Suprapubic skin (tissue), 4 donors: Measurements from ENCODE around the gene REPIN1. TPM values are rescaled to one million over a fixed set of nuclear protein-coding genes. Genes with fewer than 3 reads are reported as not detected.

Experiments
- DNase-seq, 2 donors: peaks; one replicate each; pipeline ENCODE4 v3.0.0-alpha.2; 2019; ENCODE audit warnings: low spot score in 2 of 2
- H3K27ac ChIP-seq: fragments of 200-600 bp; sonication (generic); one replicate; pipeline ENCODE4 v1.5.1; 2019
- H3K27me3 ChIP-seq: fragments of 200-600 bp; sonication (generic); one replicate; pipeline ENCODE4 v1.5.1; 2019
- H3K36me3 ChIP-seq: fragments of 200-600 bp; sonication (generic); one replicate; pipeline ENCODE4 v1.5.1; 2019
- H3K4me1 ChIP-seq: fragments of 200-600 bp; sonication (generic); one replicate; pipeline ENCODE4 v1.5.1; 2019
- H3K4me3 ChIP-seq: fragments of 200-600 bp; sonication (generic); one replicate; pipeline ENCODE4 v1.5.1; 2019; ENCODE audit warnings: mild to moderate bottlenecking
- H3K9me3 ChIP-seq: fragments of 200-600 bp; sonication (generic); one replicate; pipeline ENCODE4 v1.5.1; 2019
- EP300 ChIP-seq: sonication (generic); formaldehyde crosslinking; IDR thresholded peaks from one replicate; pipeline ENCODE4 v1.6.1; 2017; ENCODE audit warnings: antibody characterized with exemption
- POLR2A ChIP-seq, 2 donors: fragments of 450-650 bp; IDR thresholded peaks; one replicate each; pipeline ENCODE4 v1.6.1; 2017; ENCODE audit warnings: antibody characterized with exemption in 2 of 2, mild to moderate bottlenecking in 2 of 2, moderate library complexity in 2 of 2
- POLR2AphosphoS5 ChIP-seq, 3 donors: sonication (generic); formaldehyde crosslinking; IDR thresholded peaks; one replicate each; pipeline ENCODE4 v1.6.1; 2017; ENCODE audit warnings: antibody characterized with exemption in 3 of 3
- WGBS: methylation state at CpG from one replicate; pipeline ENCODE4 v1.1.5; 2018; 5-methylcytosine and 5-hydroxymethylcytosine counted together
- total RNA-seq, 4 donors: library from RNA; depleted of rRNA; stranded (reverse); fragments of >200 nt; gene quantifications; one replicate each; pipeline ENCODE4 v1.1.0, GENCODE V29; 2016
- TF ChIP-seq, protein P1 (sequence below), 2 donors: fragments of 200-600 bp in 1 of 2; fragments of 450-650 bp in 1 of 2; sonication (generic) in 1 of 2; IDR thresholded peaks; one replicate each; pipeline ENCODE4 v1.5.1; 2016 to 2019; ENCODE audit warnings: antibody characterized with exemption in 2 of 2, mild to moderate bottlenecking in 1 of 2, moderate library complexity in 1 of 2

The REPIN1 gene
- total RNA-seq, 4 donors from 2014 or later = 56.1 to 75.5 (median 73.7) TPM

DNA sequence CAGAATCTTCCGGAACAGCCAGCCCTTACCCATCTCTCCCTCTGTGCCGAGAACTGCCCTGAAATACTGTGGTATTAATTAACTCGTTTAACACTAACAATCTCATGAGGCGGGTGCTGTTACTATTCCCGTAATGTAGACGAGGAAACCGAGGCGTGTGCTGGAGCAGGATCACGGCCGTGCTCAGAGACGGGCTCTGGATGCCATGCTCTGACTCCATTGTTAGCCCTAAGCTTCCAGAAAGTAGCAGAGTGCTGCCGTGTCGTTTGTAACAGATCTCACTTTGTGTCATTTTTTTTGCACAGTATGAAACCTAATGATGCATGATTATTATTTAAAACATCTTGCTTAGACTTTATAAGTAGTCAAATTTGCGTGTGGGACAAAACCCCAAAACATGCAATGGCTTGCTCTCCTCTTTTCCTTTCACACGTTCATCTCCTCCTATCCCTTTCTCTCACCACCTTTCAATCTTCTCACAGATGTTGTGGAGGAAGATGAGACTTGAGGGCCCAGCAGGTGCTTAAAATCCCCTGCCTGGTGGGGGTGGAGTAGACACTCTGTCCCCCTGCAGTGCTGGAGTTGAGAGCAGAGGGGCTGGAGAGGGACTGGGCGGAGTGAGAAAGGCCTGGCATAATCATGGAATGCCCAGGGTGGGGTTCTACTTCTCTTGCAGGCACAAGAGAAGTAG, 44.8 kb upstream of the REPIN1 start:
- Histone ChIP-seq H3K27ac (peak overlapping the region; percentile 84), H3K9me3 (no peaks in the 10 kb centered on the region), H3K36me3 (peaks cover 6% of the 10 kb centered on the region), H3K4me3 (peak overlapping the region; percentile 74), H3K27me3 (no peaks in the 10 kb centered on the region), H3K4me1 (peaks cover 33% of the 10 kb centered on the region)
- DNase-seq = no peak
- no peak for TF ChIP-seq EP300
- TF ChIP-seq POLR2AphosphoS5 (IDR thresholded peaks at IDR 0.05) = no peak
- no peak for TF ChIP-seq POLR2A (IDR thresholded peaks at IDR 0.05)
- WGBS = 15% methylated on average over 15 of the region's 16 CpGs

- WGBS = 57% methylated on average over 12 of the region's 12 CpGs
- Histone ChIP-seq H3K9me3 (no peaks in the 10 kb centered on the region), H3K36me3 (peaks cover 10% of the 10 kb centered on the region), H3K27ac (peak overlapping the region; percentile 84), H3K27me3 (no peaks in the 10 kb centered on the region), H3K4me3 (peak overlapping the region; percentile 74), H3K4me1 (peaks cover 33% of the 10 kb centered on the region)
- no peak for DNase-seq
- TF ChIP-seq POLR2A (IDR thresholded peaks at IDR 0.05) = no peak
- TF ChIP-seq EP300 = no peak
- TF ChIP-seq, protein P1, sequence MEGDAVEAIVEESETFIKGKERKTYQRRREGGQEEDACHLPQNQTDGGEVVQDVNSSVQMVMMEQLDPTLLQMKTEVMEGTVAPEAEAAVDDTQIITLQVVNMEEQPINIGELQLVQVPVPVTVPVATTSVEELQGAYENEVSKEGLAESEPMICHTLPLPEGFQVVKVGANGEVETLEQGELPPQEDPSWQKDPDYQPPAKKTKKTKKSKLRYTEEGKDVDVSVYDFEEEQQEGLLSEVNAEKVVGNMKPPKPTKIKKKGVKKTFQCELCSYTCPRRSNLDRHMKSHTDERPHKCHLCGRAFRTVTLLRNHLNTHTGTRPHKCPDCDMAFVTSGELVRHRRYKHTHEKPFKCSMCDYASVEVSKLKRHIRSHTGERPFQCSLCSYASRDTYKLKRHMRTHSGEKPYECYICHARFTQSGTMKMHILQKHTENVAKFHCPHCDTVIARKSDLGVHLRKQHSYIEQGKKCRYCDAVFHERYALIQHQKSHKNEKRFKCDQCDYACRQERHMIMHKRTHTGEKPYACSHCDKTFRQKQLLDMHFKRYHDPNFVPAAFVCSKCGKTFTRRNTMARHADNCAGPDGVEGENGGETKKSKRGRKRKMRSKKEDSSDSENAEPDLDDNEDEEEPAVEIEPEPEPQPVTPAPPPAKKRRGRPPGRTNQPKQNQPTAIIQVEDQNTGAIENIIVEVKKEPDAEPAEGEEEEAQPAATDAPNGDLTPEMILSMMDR (IDR thresholded peaks at IDR 0.05) = no peak
- TF ChIP-seq POLR2AphosphoS5 (IDR thresholded peaks at IDR 0.05) = no peak
Observed at GRCh38 chr7:150324373-150324961, 44.2 kb upstream of the REPIN1 start.

DNA sequence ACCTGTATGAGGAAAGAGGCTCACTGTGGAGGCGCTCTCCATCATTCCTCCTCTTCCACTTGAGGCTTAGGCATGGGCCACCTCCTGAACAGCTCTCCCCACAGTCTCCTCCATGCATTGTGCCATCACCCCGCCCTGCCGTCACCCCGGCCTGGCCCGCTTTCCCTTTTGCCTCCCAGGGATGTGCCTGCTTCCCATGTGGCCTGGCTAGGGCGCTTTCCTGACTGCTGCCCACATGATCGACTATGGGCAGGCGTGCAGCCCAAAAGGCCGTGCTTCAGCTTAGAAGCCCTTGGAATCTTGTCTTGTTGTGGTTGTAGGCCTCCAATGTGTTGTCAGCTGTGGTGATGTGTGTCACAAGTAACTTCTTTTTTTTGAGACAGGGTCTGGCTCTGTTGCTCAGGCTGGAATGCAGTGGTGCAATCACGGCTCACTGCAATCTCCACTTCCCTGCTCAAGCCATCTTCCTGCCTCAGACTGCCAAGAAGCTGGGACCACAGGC, 43.5 kb upstream of the REPIN1 start:
- Histone ChIP-seq H3K4me1 (peaks cover 33% of the 10 kb centered on the region), H3K4me3 (no peak overlapping the region), H3K9me3 (no peaks in the 10 kb centered on the region), H3K27ac (no peak overlapping the region), H3K27me3 (no peaks in the 10 kb centered on the region), H3K36me3 (peaks cover 17% of the 10 kb centered on the region)
- 64% methylated on average over 10 of the region's 10 CpGs for WGBS
- DNase-seq = no peak
- TF ChIP-seq EP300 (no peak), POLR2A (IDR thresholded peaks at IDR 0.05) (no peak), POLR2AphosphoS5 (IDR thresholded peaks at IDR 0.05) (no peak)
- TF ChIP-seq, protein P1 (IDR thresholded peaks at IDR 0.05) = no peak

- Histone ChIP-seq H3K4me3 (no peak overlapping the region), H3K36me3 (peaks cover 19% of the 10 kb centered on the region), H3K27me3 (no peaks in the 10 kb centered on the region), H3K4me1 (peaks cover 33% of the 10 kb centered on the region), H3K9me3 (no peaks in the 10 kb centered on the region), H3K27ac (no peak overlapping the region)
- 96% methylated on average over 6 of the region's 6 CpGs for WGBS
- no peak for DNase-seq
- TF ChIP-seq EP300 (no peak), POLR2AphosphoS5 (IDR thresholded peaks at IDR 0.05) (no peak), POLR2A (IDR thresholded peaks at IDR 0.05) (no peak)
- TF ChIP-seq, protein P1 (IDR thresholded peaks at IDR 0.05) = no peak
Observed at GRCh38 chr7:150325901-150326300, 42.7 kb upstream of the REPIN1 start.

DNA sequence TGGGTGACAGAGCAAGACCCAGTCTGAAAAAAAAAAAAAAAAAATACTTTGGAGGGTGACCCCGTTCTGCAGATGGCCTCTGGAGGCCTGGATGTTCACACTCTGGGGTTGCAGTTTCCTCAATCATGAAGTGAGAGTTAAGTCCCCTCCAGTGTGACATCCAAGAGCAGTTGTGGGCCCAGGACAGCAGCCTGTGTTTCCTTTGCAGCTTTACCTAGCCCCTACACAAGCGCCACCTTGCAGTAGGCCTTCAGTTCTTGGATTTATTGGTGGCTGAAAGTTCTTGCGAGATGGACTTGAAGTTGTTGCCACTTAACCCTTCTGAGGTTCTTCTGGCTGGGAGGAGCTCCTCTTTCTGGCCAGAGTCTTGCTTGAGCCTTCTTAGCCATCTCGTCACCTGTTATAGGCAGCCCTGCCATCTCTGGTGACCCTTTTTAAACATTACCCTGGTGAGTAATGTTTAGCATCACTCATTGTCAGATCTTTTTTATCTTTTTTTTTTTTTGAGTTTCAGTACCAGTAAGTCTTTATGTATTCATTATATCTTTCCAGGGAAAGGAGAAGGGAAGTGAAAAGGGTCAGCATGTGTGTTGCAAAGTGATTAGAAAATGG, 41.9 kb upstream of the REPIN1 start:
- H3K4me1 ChIP-seq = peaks cover 24% of the 10 kb centered on the region
- no peak for TF ChIP-seq POLR2AphosphoS5 (IDR thresholded peaks at IDR 0.05)
- no peak for TF ChIP-seq EP300
- no peak for TF ChIP-seq POLR2A (IDR thresholded peaks at IDR 0.05)
- TF ChIP-seq, protein P1 (IDR thresholded peaks at IDR 0.05) = no peak
- H3K4me3 ChIP-seq = no peak overlapping the region
- no peaks in the 10 kb centered on the region for H3K27me3 ChIP-seq
- no peak overlapping the region for H3K27ac ChIP-seq
- H3K36me3 ChIP-seq = peaks cover 19% of the 10 kb centered on the region
- 92% methylated on average over 4 of the region's 4 CpGs for WGBS
- H3K9me3 ChIP-seq = no peaks in the 10 kb centered on the region
- no peak for DNase-seq
